GM12878 (cell line): ENCODE results near the gene INPP4B.

Experiments used
- BACH1 ChIP-seq: fragments of 450-650 bp; IDR thresholded peaks from 2 replicates; pipeline ENCODE4 v1.6.1; 2017; ENCODE audit warnings: mild to moderate bottlenecking, borderline replicate concordance
- CREM ChIP-seq: IDR thresholded peaks from 2 replicates; pipeline ENCODE4 v1.6.1; 2014; ENCODE audit warnings: antibody characterized with exemption, low read depth
- EGR1 ChIP-seq, 2 experiments: IDR thresholded peaks; 1 replicate in 1 of 2; 2 replicates in 1 of 2; pipeline ENCODE4 v1.6.1; 2011 to 2012; ENCODE audit warnings: low read depth in 2 of 2, low read length in 2 of 2, borderline replicate concordance in 1 of 2, mild to moderate bottlenecking in 1 of 2, moderate library complexity in 1 of 2
- EZH2 ChIP-seq: IDR thresholded peaks from 2 replicates; pipeline ENCODE4 v1.6.1; 2012; ENCODE audit warnings: low read depth, mild to moderate bottlenecking, control low read depth, inconsistent platforms, low read length, borderline replicate concordance; ENCODE audit not compliant: control insufficient read depth
- POLR2A ChIP-seq: IDR thresholded peaks from 2 replicates; pipeline ENCODE4 v1.6.1; 2011; ENCODE audit warnings: low read depth, mild to moderate bottlenecking, low read length
- RFX5 ChIP-seq: IDR thresholded peaks from 2 replicates; pipeline ENCODE4 v1.6.1; 2011; ENCODE audit warnings: low read depth, low read length, improper control_type of control experiment
- SMAD5 ChIP-seq: IDR thresholded peaks from 2 replicates; pipeline ENCODE4 v1.6.1; 2016; ENCODE audit warnings: antibody characterized with exemption, low read depth
- STAT3 ChIP-seq: IDR thresholded peaks from 2 replicates; pipeline ENCODE4 v1.6.1; 2011; ENCODE audit warnings: low read depth, low read length, improper control_type of control experiment
- TCF12 ChIP-seq: IDR thresholded peaks from 2 replicates; pipeline ENCODE4 v1.6.1; 2011; ENCODE audit warnings: low read depth, mild to moderate bottlenecking, low read length
- ZNF274 ChIP-seq: IDR thresholded peaks from one replicate; pipeline ENCODE4 v1.8.0; 2011; ENCODE audit not compliant: insufficient read length, insufficient read depth
- TF ChIP-seq, protein P1 (sequence below): fragments of 450-650 bp; IDR thresholded peaks from 2 replicates; pipeline ENCODE4 v1.6.1; 2017; ENCODE audit warnings: antibody characterized with exemption, mild to moderate bottlenecking, moderate library complexity
- TF ChIP-seq, protein P2 (sequence below): IDR thresholded peaks from 2 replicates; pipeline ENCODE4 v1.6.1; 2011; ENCODE audit warnings: low read depth, low read length, improper control_type of control experiment, borderline replicate concordance
- TF ChIP-seq, protein P3 (sequence below), 3 experiments: IDR thresholded peaks in 2 of 3; conservative IDR thresholded peaks in 1 of 3; 2 replicates each; pipeline ENCODE4 v1.5.1; 2011; ENCODE audit warnings: low read depth in 3 of 3, low read length in 3 of 3, mild to moderate bottlenecking in 3 of 3, control low read depth in 2 of 3, moderate library complexity in 2 of 3, inconsistent platforms in 1 of 3, mixed read lengths in 1 of 3; ENCODE audit not compliant: control insufficient read depth in 2 of 3, insufficient read depth in 1 of 3; ENCODE audit errors: extremely low read depth in 1 of 3
- TF ChIP-seq, protein P4 (sequence below): IDR thresholded peaks from 2 replicates; pipeline ENCODE4 v1.6.1; 2012; ENCODE audit warnings: low read depth, low read length, improper control_type of control experiment

DNA sequence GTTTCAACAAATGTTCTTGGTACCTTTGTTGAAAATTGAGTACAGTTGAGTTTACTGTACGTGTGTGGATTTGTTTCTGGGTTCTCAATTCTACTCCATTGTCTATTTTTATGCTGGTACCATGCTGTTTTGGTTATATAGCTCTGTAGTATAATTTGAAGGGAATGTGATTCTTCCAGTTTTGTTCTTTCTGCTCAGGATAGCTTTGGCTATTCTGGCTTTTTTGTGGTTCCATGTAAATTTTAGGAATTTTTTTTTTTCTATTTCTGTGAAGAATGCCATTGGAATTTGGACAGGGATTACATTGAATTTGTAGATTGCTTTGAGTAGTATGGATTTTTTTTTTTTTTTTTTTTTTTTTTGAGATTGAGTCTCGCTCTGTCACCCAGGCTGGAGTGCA lies 836.4 kb downstream of the INPP4B start:
- TF ChIP-seq, protein P1, sequence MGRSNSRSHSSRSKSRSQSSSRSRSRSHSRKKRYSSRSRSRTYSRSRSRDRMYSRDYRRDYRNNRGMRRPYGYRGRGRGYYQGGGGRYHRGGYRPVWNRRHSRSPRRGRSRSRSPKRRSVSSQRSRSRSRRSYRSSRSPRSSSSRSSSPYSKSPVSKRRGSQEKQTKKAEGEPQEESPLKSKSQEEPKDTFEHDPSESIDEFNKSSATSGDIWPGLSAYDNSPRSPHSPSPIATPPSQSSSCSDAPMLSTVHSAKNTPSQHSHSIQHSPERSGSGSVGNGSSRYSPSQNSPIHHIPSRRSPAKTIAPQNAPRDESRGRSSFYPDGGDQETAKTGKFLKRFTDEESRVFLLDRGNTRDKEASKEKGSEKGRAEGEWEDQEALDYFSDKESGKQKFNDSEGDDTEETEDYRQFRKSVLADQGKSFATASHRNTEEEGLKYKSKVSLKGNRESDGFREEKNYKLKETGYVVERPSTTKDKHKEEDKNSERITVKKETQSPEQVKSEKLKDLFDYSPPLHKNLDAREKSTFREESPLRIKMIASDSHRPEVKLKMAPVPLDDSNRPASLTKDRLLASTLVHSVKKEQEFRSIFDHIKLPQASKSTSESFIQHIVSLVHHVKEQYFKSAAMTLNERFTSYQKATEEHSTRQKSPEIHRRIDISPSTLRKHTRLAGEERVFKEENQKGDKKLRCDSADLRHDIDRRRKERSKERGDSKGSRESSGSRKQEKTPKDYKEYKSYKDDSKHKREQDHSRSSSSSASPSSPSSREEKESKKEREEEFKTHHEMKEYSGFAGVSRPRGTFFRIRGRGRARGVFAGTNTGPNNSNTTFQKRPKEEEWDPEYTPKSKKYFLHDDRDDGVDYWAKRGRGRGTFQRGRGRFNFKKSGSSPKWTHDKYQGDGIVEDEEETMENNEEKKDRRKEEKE: no peak
- TF ChIP-seq, protein P2, sequence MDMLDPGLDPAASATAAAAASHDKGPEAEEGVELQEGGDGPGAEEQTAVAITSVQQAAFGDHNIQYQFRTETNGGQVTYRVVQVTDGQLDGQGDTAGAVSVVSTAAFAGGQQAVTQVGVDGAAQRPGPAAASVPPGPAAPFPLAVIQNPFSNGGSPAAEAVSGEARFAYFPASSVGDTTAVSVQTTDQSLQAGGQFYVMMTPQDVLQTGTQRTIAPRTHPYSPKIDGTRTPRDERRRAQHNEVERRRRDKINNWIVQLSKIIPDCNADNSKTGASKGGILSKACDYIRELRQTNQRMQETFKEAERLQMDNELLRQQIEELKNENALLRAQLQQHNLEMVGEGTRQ: no peak
- TF ChIP-seq RFX5: no peak
- TF ChIP-seq, protein P3, sequence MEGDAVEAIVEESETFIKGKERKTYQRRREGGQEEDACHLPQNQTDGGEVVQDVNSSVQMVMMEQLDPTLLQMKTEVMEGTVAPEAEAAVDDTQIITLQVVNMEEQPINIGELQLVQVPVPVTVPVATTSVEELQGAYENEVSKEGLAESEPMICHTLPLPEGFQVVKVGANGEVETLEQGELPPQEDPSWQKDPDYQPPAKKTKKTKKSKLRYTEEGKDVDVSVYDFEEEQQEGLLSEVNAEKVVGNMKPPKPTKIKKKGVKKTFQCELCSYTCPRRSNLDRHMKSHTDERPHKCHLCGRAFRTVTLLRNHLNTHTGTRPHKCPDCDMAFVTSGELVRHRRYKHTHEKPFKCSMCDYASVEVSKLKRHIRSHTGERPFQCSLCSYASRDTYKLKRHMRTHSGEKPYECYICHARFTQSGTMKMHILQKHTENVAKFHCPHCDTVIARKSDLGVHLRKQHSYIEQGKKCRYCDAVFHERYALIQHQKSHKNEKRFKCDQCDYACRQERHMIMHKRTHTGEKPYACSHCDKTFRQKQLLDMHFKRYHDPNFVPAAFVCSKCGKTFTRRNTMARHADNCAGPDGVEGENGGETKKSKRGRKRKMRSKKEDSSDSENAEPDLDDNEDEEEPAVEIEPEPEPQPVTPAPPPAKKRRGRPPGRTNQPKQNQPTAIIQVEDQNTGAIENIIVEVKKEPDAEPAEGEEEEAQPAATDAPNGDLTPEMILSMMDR (IDR thresholded peaks at IDR 0.05 in 2 of 3, conservative IDR thresholded peaks at IDR 0.05 in 1 of 3; ENCODE audit: control insufficient read depth in 2 of 3, extremely low read depth in 1 of 3, insufficient read depth in 1 of 3, low read depth in 3 of 3, low read length in 3 of 3): no peak
- TF ChIP-seq TCF12: no peak
- TF ChIP-seq EGR1 (IDR thresholded peaks at IDR 0.05; ENCODE audit: borderline replicate concordance in 1 of 2, low read depth in 2 of 2, low read length in 2 of 2): no peak
- TF ChIP-seq POLR2A: no peak
- no peak for TF ChIP-seq SMAD5
- no peak for TF ChIP-seq ZNF274
- TF ChIP-seq STAT3: no peak
- TF ChIP-seq, protein P4, sequence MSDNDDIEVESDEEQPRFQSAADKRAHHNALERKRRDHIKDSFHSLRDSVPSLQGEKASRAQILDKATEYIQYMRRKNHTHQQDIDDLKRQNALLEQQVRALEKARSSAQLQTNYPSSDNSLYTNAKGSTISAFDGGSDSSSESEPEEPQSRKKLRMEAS: no peak
- TF ChIP-seq BACH1: no peak
- TF ChIP-seq EZH2: no peak
- no peak for TF ChIP-seq CREM
